Breast epithelium (tissue), 4 donors: ENCODE data around the gene GRPR. TPM values are rescaled to one million over a fixed set of nuclear protein-coding genes. Genes with fewer than 3 reads are reported as not detected.
"Not testable (repeated sequence)": the region's sequence is repeated elsewhere in the genome, so short reads cannot be mapped to it uniquely, and the experiment has no call there.

Source experiments
- DNase-seq, 2 donors: peaks; one replicate each; pipeline ENCODE4 v3.0.0-alpha.2; 2019; ENCODE audit warnings: low spot score in 2 of 2
- H3K27ac ChIP-seq, 2 donors: fragments of 200-600 bp; sonication (generic) in 1 of 2; one replicate each; pipeline ENCODE4 v1.5.1; 2016 to 2019; ENCODE audit warnings: mild to moderate bottlenecking in 1 of 2
- H3K27me3 ChIP-seq, 2 donors: fragments of 200-600 bp; sonication (generic) in 1 of 2; one replicate each; pipeline versions ENCODE4 v1.5.1 to v1.6.0; 2017 to 2019; ENCODE audit warnings: control low read depth in 1 of 2, mild to moderate bottlenecking in 1 of 2
- H3K36me3 ChIP-seq: fragments of 200-600 bp; one replicate; pipeline ENCODE4 v1.5.1; 2019
- H3K4me1 ChIP-seq, 2 donors: fragments of 200-600 bp; sonication (generic); one replicate each; pipeline ENCODE4 v1.5.1; 2016 to 2019; ENCODE audit warnings: control low read depth in 1 of 2
- H3K4me3 ChIP-seq, 3 donors: fragments of 200-600 bp; sonication (generic); 1 replicate in 2 of 3; 2 replicates in 1 of 3; pipeline ENCODE4 v1.5.1; 2016 to 2019; ENCODE audit warnings: mild to moderate bottlenecking in 3 of 3, moderate library complexity in 2 of 3
- H3K9me3 ChIP-seq, 2 donors: fragments of 200-600 bp; sonication (generic) in 1 of 2; one replicate each; pipeline ENCODE4 v1.5.1; 2016 to 2019; ENCODE audit warnings: control low read depth in 1 of 2
- POLR2A ChIP-seq: fragments of 450-650 bp; IDR thresholded peaks from one replicate; pipeline ENCODE4 v1.6.1; 2016; ENCODE audit warnings: antibody characterized with exemption, mild to moderate bottlenecking, moderate library complexity
- POLR2AphosphoS5 ChIP-seq, 3 donors: sonication (generic); formaldehyde crosslinking; IDR thresholded peaks; one replicate each; pipeline ENCODE4 v1.6.1; 2017; ENCODE audit warnings: antibody characterized with exemption in 3 of 3
- intact Hi-C: fragments of 100-400 bp; cut with DNase I; formaldehyde crosslinking; loops from one replicate; pipeline ENCODE4 v1.15.1; 2023; ENCODE audit warnings: low total_unique reads
- total RNA-seq, 3 donors: library from RNA; depleted of rRNA; stranded (reverse); fragments of >200 nt; gene quantifications; one replicate each; pipeline ENCODE4 v1.1.0, GENCODE V29; 2016
- TF ChIP-seq, protein P1 (sequence below), 3 donors: fragments of 450-650 bp; IDR thresholded peaks; one replicate each; pipeline ENCODE4 v1.5.1; 2016 to 2017; ENCODE audit warnings: antibody characterized with exemption in 3 of 3, mild to moderate bottlenecking in 3 of 3, moderate library complexity in 3 of 3

The GRPR gene
- total RNA-seq, 3 donors from 2014 or later: 5.3 to 6.2 TPM; not detected in 1

DNA sequence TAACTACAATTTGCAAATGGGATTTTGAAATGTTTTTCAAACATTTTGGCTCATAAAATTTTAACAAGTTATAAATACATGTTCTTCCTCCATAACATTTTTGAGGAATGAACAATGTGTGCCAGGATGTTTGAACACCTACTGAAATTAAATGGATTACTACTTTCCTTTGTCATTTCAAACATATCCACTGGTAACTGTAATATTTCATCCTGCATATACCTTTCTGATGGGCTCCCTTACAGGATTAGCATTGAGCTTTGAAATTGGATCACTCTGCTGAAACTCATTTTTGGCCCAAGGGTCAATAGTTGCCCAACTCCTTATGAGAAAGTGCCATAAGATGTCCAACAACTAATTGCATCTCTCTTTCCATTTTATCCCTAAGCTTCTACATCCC lies 17.6 kb downstream of the GRPR start:
- Histone ChIP-seq H3K9me3 (no peaks in the 10 kb centered on the region), H3K4me3 (no peak overlapping the region), H3K27ac (no peak overlapping the region), H3K4me1 (no peaks in the 10 kb centered on the region), H3K27me3 (peaks cover 0 to 35% of the 10 kb centered on the region in 2 donors), H3K36me3 (no peaks in the 10 kb centered on the region)
- intact Hi-C loops: no loop called here
- no peak for TF ChIP-seq POLR2AphosphoS5 (IDR thresholded peaks at IDR 0.05)
- TF ChIP-seq, protein P1, sequence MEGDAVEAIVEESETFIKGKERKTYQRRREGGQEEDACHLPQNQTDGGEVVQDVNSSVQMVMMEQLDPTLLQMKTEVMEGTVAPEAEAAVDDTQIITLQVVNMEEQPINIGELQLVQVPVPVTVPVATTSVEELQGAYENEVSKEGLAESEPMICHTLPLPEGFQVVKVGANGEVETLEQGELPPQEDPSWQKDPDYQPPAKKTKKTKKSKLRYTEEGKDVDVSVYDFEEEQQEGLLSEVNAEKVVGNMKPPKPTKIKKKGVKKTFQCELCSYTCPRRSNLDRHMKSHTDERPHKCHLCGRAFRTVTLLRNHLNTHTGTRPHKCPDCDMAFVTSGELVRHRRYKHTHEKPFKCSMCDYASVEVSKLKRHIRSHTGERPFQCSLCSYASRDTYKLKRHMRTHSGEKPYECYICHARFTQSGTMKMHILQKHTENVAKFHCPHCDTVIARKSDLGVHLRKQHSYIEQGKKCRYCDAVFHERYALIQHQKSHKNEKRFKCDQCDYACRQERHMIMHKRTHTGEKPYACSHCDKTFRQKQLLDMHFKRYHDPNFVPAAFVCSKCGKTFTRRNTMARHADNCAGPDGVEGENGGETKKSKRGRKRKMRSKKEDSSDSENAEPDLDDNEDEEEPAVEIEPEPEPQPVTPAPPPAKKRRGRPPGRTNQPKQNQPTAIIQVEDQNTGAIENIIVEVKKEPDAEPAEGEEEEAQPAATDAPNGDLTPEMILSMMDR (IDR thresholded peaks at IDR 0.05): no peak
- no peak for TF ChIP-seq POLR2A
- DNase-seq: no peak

DNA sequence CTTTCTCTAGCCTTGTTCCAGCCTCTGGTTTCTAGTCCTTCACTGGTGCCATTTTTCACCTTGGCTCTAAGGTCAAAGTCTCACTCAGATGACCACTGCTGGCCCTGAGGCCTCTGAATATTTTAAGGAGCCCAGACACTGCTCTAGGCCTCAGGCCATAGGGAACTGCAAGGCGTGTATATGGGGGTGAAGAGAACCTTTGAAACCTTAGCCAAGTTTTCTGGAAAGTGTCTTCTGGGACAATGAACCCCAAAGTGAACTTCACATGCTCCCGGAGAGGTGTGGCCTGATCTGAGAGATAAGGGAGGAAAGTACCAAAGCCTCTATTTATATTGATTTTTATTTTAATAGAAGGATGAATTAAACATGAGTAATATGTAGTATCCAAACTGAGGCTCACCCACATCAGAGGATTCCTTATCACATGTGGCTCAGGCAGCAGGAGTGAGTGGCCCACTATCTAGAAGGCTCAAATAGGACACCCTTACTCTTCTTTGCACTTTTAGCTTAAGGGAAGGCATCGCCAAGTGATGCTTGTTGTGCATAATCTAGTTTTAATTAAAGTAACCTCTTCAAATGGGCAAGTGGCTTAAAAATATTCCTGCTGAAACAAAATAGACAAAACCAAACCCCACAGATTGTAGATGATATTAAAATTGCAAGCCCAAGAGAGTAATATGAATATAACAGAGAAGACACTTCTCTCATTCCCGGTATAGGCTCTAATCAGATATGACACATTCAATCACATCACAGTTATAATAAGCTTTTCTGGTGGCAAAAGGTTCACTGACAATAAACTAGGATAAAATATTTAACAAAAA lies 18.3 kb downstream of the GRPR start:
- intact Hi-C loops: no loop called here
- H3K36me3 ChIP-seq: no peaks in the 10 kb centered on the region
- H3K27ac ChIP-seq: no peak overlapping the region
- H3K27me3 ChIP-seq: peaks cover 0 to 32% of the 10 kb centered on the region in 2 donors
- H3K4me1 ChIP-seq: no peaks in the 10 kb centered on the region
- no peak overlapping the region for H3K4me3 ChIP-seq
- TF ChIP-seq, protein P1 (IDR thresholded peaks at IDR 0.05): no peak
- TF ChIP-seq POLR2AphosphoS5 (IDR thresholded peaks at IDR 0.05) (no peak), POLR2A (no peak)
- no peak for DNase-seq
- H3K9me3 ChIP-seq: no peaks in the 10 kb centered on the region

DNA sequence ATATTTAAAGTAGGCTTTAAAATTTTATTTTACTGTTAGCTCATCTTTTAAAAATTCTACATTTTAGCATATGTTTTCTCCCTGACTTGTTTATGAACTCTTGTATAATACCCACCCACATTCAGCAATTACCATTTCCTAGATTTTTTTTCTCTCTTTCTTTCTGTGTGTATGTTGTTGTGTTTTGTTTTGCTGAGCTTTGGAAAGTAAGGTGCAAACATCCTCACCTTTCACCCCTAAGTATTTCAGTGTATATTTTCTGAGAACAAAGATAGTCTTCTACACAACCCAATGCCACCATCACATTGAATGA lies 18.8 kb downstream of the GRPR start:
- peaks cover 0 to 27% of the 10 kb centered on the region in 2 donors for H3K27me3 ChIP-seq
- H3K4me1 ChIP-seq: no peaks in the 10 kb centered on the region
- intact Hi-C loops: no loop called here
- no peaks in the 10 kb centered on the region for H3K36me3 ChIP-seq
- H3K4me3 ChIP-seq: no peak overlapping the region
- no peak overlapping the region for H3K27ac ChIP-seq
- DNase-seq: no peak
- H3K9me3 ChIP-seq: no peaks in the 10 kb centered on the region
- TF ChIP-seq POLR2A (no peak), POLR2AphosphoS5 (IDR thresholded peaks at IDR 0.05) (no peak)
- TF ChIP-seq, protein P1 (IDR thresholded peaks at IDR 0.05): no peak

DNA sequence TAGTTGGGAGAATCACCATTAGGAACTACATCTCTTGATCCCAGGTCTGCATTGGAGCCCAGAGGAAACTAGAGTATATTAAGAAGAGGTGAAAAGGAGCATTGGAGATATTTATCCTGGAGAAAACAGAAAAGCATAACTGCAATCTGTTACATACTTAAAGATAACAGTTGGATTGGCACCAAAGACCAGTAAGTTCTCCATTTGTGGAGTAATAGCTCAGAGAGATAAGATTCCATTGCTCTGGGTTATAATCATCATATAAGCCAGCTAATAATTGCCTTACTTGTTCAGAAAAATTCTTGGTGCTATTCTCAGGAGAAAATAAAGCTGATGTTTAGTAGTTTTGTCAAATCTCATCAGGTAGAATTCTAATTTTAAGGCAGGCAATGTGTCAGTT lies 20.6 kb downstream of the GRPR start:
- Histone ChIP-seq H3K4me1 (no peaks in the 10 kb centered on the region), H3K27me3 (peaks cover 0 to 24% of the 10 kb centered on the region in 2 donors), H3K36me3 (no peaks in the 10 kb centered on the region), H3K9me3 (no peaks in the 10 kb centered on the region), H3K27ac (no peak overlapping the region), H3K4me3 (no peak overlapping the region)
- no peak for DNase-seq
- TF ChIP-seq, protein P1 (IDR thresholded peaks at IDR 0.05): no peak
- no peak for TF ChIP-seq POLR2AphosphoS5 (IDR thresholded peaks at IDR 0.05)
- intact Hi-C loops: no loop called here

DNA sequence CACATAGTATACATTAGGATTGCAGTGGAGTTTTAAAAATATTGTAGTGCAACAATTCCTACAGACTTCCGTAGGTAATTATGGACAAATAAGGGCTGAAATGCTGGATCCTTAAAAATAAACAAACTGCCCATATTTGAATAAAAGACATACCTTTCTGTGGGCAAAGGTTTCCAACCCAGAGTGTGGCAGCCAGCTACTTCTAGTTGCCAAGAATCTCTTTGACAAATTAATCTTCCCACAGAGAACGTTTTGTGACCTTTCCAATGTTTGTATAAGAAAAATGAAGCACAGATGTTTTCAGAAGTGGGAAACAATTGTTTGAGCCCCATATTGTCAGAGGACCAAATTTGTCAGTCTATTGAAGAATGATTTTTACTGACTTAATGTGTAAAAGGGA lies 21.1 kb downstream of the GRPR start:
- intact Hi-C loops: no loop called here

DNA sequence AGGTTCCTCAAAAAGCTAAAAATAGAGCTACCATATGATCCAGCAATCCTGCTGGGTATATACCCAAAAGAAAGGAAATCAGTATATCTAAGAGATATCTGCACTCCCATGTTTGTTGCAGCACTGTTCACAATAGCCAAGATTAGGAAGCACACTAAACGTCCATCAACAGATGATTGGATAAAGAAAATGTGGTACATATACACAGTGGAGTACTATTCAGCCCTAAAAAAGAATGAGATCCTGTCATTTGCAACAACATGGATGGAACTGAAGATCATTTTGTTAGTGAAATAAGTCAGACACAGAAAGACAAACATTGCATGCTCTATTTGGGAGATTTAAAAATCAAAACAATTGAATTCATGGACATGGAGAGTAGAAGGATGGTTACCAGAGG lies 21.7 kb downstream of the GRPR start:
- H3K4me3 ChIP-seq, H3K9me3 ChIP-seq, intact Hi-C loops, H3K4me1 ChIP-seq, H3K36me3 ChIP-seq, DNase-seq, H3K27ac ChIP-seq: not testable (repeated sequence)
- peaks cover 0 to 21% of the 10 kb centered on the region in 2 donors for H3K27me3 ChIP-seq

More for the DNA sequence above, 21.1 kb downstream of the GRPR start:
- Histone ChIP-seq H3K27ac (no peak overlapping the region), H3K27me3 (peaks cover 0 to 24% of the 10 kb centered on the region in 2 donors), H3K36me3 (no peaks in the 10 kb centered on the region), H3K4me1 (no peaks in the 10 kb centered on the region), H3K4me3 (no peak overlapping the region), H3K9me3 (no peaks in the 10 kb centered on the region)
- DNase-seq: no peak
- TF ChIP-seq, protein P1 (IDR thresholded peaks at IDR 0.05): no peak
- no peak for TF ChIP-seq POLR2AphosphoS5 (IDR thresholded peaks at IDR 0.05)
- no peak for TF ChIP-seq POLR2A
